ENCODE data around the gene TTLL7. TPM values are rescaled to one million over a fixed set of nuclear protein-coding genes. Genes with fewer than 3 reads are reported as not detected.

TTLL7 gene
- polyA plus RNA-seq, 2 of the 4 experiments (the other 2 are of a cell fraction): 1.6 to 5.7 TPM

- Histone ChIP-seq H3K4me1 (no peaks in the 10 kb centered on the region), H3K9me3 (no peaks in the 10 kb centered on the region), H3K27ac (no peak overlapping the region), H3K4me3 (no peak overlapping the region), H3K4me2 (no peak overlapping the region)
- ATAC-seq (no peak), DNase-seq (ENCODE audit: low read depth in 1 of 2, low spot score in 1 of 2) (no peak), FAIRE-seq (no peak)
- no peak for TF ChIP-seq HOXB13 (CRISPR knock-in tag; IDR thresholded peaks at IDR 0.05; ENCODE audit: low read depth)
- no peak for TF ChIP-seq FOSB (CRISPR knock-in tag; IDR thresholded peaks at IDR 0.05)
- TF ChIP-seq, protein P1, sequence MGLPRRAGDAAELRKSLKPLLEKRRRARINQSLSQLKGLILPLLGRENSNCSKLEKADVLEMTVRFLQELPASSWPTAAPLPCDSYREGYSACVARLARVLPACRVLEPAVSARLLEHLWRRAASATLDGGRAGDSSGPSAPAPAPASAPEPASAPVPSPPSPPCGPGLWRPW (IDR thresholded peaks at IDR 0.05): no peak
- no peak for TF ChIP-seq SREBF2 (IDR thresholded peaks at IDR 0.05)
- TF ChIP-seq MYC (IDR thresholded peaks at IDR 0.05; ENCODE audit: borderline replicate concordance, low read length): no peak
- CTCF ChIA-PET: interaction anchor here (2.8 kb wide), 1 partner anchor 189 kb away, joined by 14 read pairs; no protein-coding TSS in a partner anchor
- POLR2A ChIA-PET: no interaction called here
These were observed 64.4 kb downstream of the TTLL7 start for GRCh38 chr1:83934550-83934949.

DNA sequence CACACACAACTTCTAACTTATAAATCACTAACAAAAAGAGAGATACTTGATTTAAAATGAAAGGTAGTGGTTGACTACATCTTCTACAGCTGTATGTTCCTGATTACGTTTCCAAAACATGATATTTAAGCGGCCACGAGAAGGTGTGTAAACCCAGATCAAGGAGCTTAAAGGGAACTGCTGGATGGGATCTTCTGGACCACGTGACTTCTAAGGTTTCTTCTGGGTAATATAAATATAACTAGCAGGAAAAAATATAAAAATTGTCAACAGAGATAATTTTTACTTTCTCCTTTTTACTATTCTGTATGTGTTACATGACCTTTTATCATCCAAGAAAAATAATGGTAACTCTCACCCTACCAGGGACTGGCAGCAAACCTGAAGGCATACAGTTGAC, 66.2 kb downstream of the TTLL7 start:
- no peak overlapping the region for H3K27ac ChIP-seq
- H3K9me3 ChIP-seq: no peaks in the 10 kb centered on the region
- 68% methylated on average over 4 of the region's 4 CpGs for WGBS (ENCODE audit: missing lambda C conversion rate)
- ATAC-seq: no peak
- FAIRE-seq: no peak
- H3K4me1 ChIP-seq: peaks cover 7% of the 10 kb centered on the region; the same call in 1 of the 3 replicates
- DNase-seq (ENCODE audit: low read depth in 1 of 2, low spot score in 1 of 2): no peak
- H3K4me3 ChIP-seq: no peak overlapping the region
- no peak for TF ChIP-seq RNF2 (IDR thresholded peaks at IDR 0.05; ENCODE audit: borderline replicate concordance, low read depth)
- no peak for TF ChIP-seq JUNB (IDR thresholded peaks at IDR 0.05)
- CTCF ChIA-PET: interaction anchor here (0.8 to 2.8 kb wide), 6 partner anchors 11 to 622 kb away, joined by 3 to 14 read pairs (median 3); no protein-coding TSS in a partner anchor
- H3K4me2 ChIP-seq: no peak overlapping the region
- POLR2A ChIA-PET: no interaction called here

DNA sequence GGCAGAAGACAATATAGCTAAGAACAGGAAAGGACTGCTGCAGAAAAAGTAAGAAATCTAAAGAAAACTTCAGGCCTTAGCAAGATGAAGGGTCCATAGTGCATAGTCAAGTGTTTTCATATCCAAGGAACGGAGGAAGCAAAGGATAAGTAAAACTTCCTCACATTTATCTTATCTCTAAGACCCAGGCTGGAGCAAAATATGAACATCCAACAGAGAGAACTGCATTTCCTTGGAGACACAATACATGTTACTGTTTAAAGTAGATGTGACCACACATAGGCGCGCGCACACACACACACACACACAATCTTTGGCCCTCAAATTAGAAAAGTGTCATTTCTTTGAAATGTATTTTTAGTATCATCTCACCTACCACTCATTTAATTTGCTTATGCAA, 66.7 kb downstream of the TTLL7 start:
- DNase-seq (ENCODE audit: low read depth in 1 of 2, low spot score in 1 of 2) (no peak), FAIRE-seq (no peak), ATAC-seq (no peak)
- Histone ChIP-seq H3K9me3 (no peaks in the 10 kb centered on the region), H3K4me2 (no peak overlapping the region), H3K4me3 (no peak overlapping the region), H3K4me1 (peaks cover 7% of the 10 kb centered on the region; the same call in 1 of the 3 replicates), H3K27ac (no peak overlapping the region)
- TF ChIP-seq EHMT2 (IDR thresholded peaks at IDR 0.05; ENCODE audit: low read depth) (no peak), ZSCAN20 (CRISPR knock-in tag; IDR thresholded peaks at IDR 0.05) (no peak), USF2 (IDR thresholded peaks at IDR 0.05) (no peak), POLR2AphosphoS2 (conservative IDR thresholded peaks at IDR 0.05; ENCODE audit: low read length) (no peak), CHD4 (IDR thresholded peaks at IDR 0.05; ENCODE audit: borderline replicate concordance) (no peak), FOSL2 (IDR thresholded peaks at IDR 0.05) (no peak), FOSL2 (CRISPR knock-in tag; IDR thresholded peaks at IDR 0.05) (no peak), TFCP2L1 (CRISPR knock-in tag; IDR thresholded peaks at IDR 0.05) (no peak), ZFP36 (IDR thresholded peaks at IDR 0.05; ENCODE audit: borderline replicate concordance, partially characterized antibody) (no peak), HOXB13 (CRISPR knock-in tag; IDR thresholded peaks at IDR 0.05; ENCODE audit: low read depth) (no peak), HOXA7 (CRISPR knock-in tag; IDR thresholded peaks at IDR 0.05) (no peak), CBX2 (IDR thresholded peaks at IDR 0.05; ENCODE audit: borderline replicate concordance, low read depth) (no peak), EHF (CRISPR knock-in tag; IDR thresholded peaks at IDR 0.05) (no peak), HEYL (CRISPR knock-in tag; IDR thresholded peaks at IDR 0.05) (no peak), KDM1A (IDR thresholded peaks at IDR 0.05; ENCODE audit: low read depth) (no peak)
- TF ChIP-seq, protein P2, sequence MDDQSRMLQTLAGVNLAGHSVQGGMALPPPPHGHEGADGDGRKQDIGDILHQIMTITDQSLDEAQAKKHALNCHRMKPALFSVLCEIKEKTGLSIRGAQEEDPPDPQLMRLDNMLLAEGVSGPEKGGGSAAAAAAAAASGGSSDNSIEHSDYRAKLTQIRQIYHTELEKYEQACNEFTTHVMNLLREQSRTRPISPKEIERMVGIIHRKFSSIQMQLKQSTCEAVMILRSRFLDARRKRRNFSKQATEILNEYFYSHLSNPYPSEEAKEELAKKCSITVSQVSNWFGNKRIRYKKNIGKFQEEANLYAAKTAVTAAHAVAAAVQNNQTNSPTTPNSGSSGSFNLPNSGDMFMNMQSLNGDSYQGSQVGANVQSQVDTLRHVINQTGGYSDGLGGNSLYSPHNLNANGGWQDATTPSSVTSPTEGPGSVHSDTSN (IDR thresholded peaks at IDR 0.05): no peak
- TF ChIP-seq, protein P3, sequence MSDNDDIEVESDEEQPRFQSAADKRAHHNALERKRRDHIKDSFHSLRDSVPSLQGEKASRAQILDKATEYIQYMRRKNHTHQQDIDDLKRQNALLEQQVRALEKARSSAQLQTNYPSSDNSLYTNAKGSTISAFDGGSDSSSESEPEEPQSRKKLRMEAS (IDR thresholded peaks at IDR 0.05): no peak
- WGBS (ENCODE audit: missing lambda C conversion rate): 69% methylated on average over 4 of the region's 4 CpGs
- CTCF ChIA-PET: interaction anchor here (0.8 to 2.8 kb wide), 10 partner anchors 12 to 840 kb away, joined by 3 to 14 read pairs (median 3); no protein-coding TSS in a partner anchor
- POLR2A ChIA-PET: no interaction called here
